Adrenal gland (tissue), 5 donors: ENCODE measurements around the gene GAGE12G.
"Not testable (repeated sequence)": the region's sequence is repeated elsewhere in the genome, so short reads cannot be mapped to it uniquely, and the experiment has no call there.

Source experiments
- POLR2A ChIP-seq, 2 donors: fragments of 450-650 bp; IDR thresholded peaks; one replicate each; pipeline ENCODE4 v1.6.1; 2017; ENCODE audit warnings: antibody characterized with exemption in 2 of 2, mild to moderate bottlenecking in 2 of 2, moderate library complexity in 1 of 2
- TF ChIP-seq, protein P1 (sequence below), 6 experiments: fragments of 450-650 bp in 4 of 6; fragments of 200-600 bp in 2 of 6; sonication (generic) in 1 of 6; IDR thresholded peaks; 1 replicate in 5 of 6; 2 replicates in 1 of 6; pipeline versions ENCODE4 v1.5.1 to v1.8.0; 2016 to 2021; ENCODE audit warnings: antibody characterized with exemption in 6 of 6, mild to moderate bottlenecking in 2 of 6, moderate library complexity in 1 of 6
- donor health status: DM: no; HTN: no; CAD: no.

- not testable (repeated sequence) for TF ChIP-seq POLR2A (IDR thresholded peaks at IDR 0.05)
- TF ChIP-seq, protein P1, sequence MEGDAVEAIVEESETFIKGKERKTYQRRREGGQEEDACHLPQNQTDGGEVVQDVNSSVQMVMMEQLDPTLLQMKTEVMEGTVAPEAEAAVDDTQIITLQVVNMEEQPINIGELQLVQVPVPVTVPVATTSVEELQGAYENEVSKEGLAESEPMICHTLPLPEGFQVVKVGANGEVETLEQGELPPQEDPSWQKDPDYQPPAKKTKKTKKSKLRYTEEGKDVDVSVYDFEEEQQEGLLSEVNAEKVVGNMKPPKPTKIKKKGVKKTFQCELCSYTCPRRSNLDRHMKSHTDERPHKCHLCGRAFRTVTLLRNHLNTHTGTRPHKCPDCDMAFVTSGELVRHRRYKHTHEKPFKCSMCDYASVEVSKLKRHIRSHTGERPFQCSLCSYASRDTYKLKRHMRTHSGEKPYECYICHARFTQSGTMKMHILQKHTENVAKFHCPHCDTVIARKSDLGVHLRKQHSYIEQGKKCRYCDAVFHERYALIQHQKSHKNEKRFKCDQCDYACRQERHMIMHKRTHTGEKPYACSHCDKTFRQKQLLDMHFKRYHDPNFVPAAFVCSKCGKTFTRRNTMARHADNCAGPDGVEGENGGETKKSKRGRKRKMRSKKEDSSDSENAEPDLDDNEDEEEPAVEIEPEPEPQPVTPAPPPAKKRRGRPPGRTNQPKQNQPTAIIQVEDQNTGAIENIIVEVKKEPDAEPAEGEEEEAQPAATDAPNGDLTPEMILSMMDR (IDR thresholded peaks at IDR 0.05): not testable (repeated sequence)
Observed at GRCh38 chrX:49589769-49590478, 19.7 kb downstream of the GAGE12G start.
